HL-60 (cell line): ENCODE results near the gene MPPED1.

Experiments used
- CTCF ChIP-seq: IDR thresholded peaks from one replicate; pipeline ENCODE4 v1.5.1; 2011; ENCODE audit warnings: low read length, control low read depth, inconsistent platforms; ENCODE audit not compliant: insufficient read depth
- GABPA ChIP-seq: IDR thresholded peaks from 2 replicates; pipeline ENCODE4 v1.6.1; 2012; ENCODE audit warnings: low read depth
- POLR2AphosphoS5 ChIP-seq: IDR thresholded peaks from 2 replicates; pipeline ENCODE4 v1.6.1; 2012; ENCODE audit warnings: low read depth
- REST ChIP-seq: IDR thresholded peaks from 2 replicates; pipeline ENCODE4 v1.6.1; 2012; ENCODE audit warnings: low read depth; ENCODE audit not compliant: insufficient replicate concordance

GRCh38 chr22:43539572-43540528, 128.0 kb downstream of the MPPED1 start:
- TF ChIP-seq CTCF (no peak), POLR2AphosphoS5 (no peak), GABPA (no peak), REST (no peak)
